ENCODE measurements around the gene OR10X1.

Gene OR10X1

GRCh38 chr1:158579733-158580132 is at the start of gene OR10X1:
Gene OR10X1 (minus strand): TSS chr1:158579899. CDS start chr1:158579899, 0 bp downstream.
- no peak for DNase-seq

GRCh38 chr1:158613764-158614163 is 34.1 kb upstream of the OR10X1 start:
- no peak for DNase-seq

GRCh38 chr1:158611916-158612315 is 32.2 kb upstream of the OR10X1 start:
- DNase-seq, result no peak

GRCh38 chr1:158607296-158607695 is 27.6 kb upstream of the OR10X1 start:
- DNase-seq, result no peak

GRCh38 chr1:158604968-158605367 is 25.3 kb upstream of the OR10X1 start, which contains the start of gene OR10Z1:
Gene OR10Z1 (plus strand): TSS chr1:158605268. CDS start chr1:158606439, 1,171 bp downstream.
- DNase-seq, result no peak

- DNase-seq, result peak; percentile 41
Observed at GRCh38 chr1:158600735-158601134, 21.0 kb upstream of the OR10X1 start.

GRCh38 chr1:158586942-158587341 is 7.2 kb upstream of the OR10X1 start:
- no peak for DNase-seq

GRCh38 chr1:158583962-158584361 is 4.3 kb upstream of the OR10X1 start:
- no peak for DNase-seq

- no peak for DNase-seq
Observed at GRCh38 chr1:158577561-158577960, 2.1 kb downstream of the OR10X1 start.

GRCh38 chr1:158572226-158572625 is 7.5 kb downstream of the OR10X1 start:
- DNase-seq, result no peak

GRCh38 chr1:158570480-158570879 is 9.2 kb downstream of the OR10X1 start, which contains the start of gene OR6P1:
Gene OR6P1 (minus strand): TSS chr1:158570580. CDS start chr1:158563604, 6,976 bp downstream.
- no peak for DNase-seq

- peak; percentile 81 for DNase-seq
Observed at GRCh38 chr1:158564608-158565007, 15.1 kb downstream of the OR10X1 start.

GRCh38 chr1:158563853-158564252 is 15.8 kb downstream of the OR10X1 start:
- no peak for DNase-seq

GRCh38 chr1:158559696-158560095 is 20.0 kb downstream of the OR10X1 start:
- no peak for DNase-seq

GRCh38 chr1:158554352-158554751 is 25.3 kb downstream of the OR10X1 start, which contains the start of gene OR6Y1:
Gene OR6Y1 (minus strand): TSS chr1:158554405. CDS start chr1:158548105, 6,300 bp downstream.
- DNase-seq, result no peak

- no peak for DNase-seq
Observed at GRCh38 chr1:158552296-158552695, 27.4 kb downstream of the OR10X1 start.

- no peak for DNase-seq
Observed at GRCh38 chr1:158547533-158547932, 32.2 kb downstream of the OR10X1 start.

- DNase-seq, result peak; percentile 82
Observed at GRCh38 chr1:158537609-158538008, 42.1 kb downstream of the OR10X1 start.

GRCh38 chr1:158534496-158534895 is 45.2 kb downstream of the OR10X1 start:
- DNase-seq, result peak; percentile 40
